Measurements from ENCODE around the gene PARM1.
"Not testable (repeated sequence)": the region's sequence is repeated elsewhere in the genome, so short reads cannot be mapped to it uniquely, and the experiment has no call there.

Gene PARM1

GRCh38 chr4:74994436-74994835 lies 61.5 kb downstream of the PARM1 start:
- not testable (repeated sequence) for ATAC-seq

DNA sequence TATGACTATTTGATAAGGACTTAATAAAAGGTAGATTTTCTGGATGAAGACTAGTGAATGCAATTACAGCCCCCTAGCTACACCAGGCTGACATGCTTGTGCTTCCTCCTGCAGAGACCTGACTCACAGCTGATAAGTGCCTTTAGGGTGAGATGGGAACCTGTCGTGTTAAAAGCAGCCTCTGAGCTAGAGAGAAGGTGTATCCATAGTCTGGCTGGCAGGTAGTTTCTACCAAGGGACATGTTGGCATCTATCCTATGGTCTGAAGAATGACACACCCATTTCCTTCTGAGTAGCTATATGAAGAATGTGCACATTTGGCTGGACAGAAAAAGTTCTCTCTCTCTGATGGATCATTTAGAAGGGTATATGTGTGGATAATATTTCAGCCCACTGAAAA lies 64.1 kb downstream of the PARM1 start:
- ATAC-seq, result no peak

- no peak for ATAC-seq
Observed at GRCh38 chr4:74997948-74998729, 65.2 kb downstream of the PARM1 start.

DNA sequence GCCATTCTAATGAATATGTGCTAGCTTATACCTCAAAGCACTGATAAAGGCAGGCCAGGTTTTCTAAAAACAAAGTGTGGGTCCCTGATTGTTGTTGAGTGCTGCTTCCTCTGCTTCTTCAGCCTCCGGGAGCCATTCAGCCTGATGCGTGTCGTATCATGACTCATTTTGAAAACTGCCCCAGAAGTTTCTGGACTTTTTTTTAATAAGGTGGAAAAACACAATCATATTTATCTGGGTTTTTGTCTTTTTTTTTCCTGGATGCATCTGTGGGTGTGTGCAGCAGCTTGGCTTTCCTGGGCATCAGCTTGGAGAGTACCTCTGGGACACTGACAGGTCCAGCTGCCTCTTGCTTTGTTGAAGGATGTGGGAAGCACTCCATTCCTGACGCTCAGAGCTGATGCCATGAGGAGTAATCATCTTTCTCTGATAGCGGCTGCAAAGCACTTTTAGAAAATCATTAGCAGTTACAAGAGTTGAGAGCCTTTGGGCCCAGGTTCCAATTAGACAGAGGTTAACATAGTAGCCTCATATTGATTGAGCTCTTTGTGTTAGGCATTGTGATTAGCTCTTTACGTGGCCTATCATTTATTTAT lies 66.9 kb downstream of the PARM1 start:
- no peak for ATAC-seq

DNA sequence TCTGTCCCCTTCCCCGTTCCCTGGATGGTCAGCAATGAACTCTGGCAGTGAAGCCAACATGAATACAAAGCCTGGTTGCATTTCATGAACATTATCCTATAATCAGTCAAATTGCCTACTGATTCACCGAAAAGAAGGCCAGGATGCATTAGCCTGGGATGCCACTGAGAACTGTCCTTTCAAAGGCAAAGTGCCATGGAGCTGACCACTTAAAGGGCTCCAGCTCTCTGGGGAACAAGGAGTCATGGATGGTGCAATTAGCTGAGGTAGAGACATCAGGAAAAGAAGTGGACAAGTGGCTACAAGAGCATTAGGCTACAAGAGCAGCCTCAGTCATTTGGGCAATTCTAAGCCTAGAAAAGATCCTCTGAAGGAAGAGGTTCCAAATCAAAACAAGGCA lies 69.0 kb downstream of the PARM1 start:
- ATAC-seq, result no peak

DNA sequence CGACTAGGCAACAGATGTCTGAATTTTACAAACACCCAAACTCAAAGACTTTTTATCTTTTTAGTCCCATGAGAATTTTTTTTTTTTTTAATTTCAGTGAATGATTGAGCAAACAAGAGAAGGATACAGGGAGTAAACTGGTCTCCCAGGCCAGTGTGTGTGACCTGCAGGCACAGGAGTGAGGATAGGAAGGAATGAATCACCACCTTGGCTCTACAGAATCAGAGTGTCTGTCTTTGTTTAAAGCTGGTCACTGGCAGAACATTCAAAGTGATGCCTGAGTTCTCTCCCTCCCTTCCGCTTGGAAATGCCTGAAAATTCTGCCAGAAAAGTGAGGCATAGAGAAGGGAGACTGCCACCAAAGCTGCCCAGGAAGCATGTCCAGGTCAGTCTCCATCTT lies 69.5 kb downstream of the PARM1 start:
- ATAC-seq, result no peak

GRCh38 chr4:75003979-75004378 lies 71.1 kb downstream of the PARM1 start:
- ATAC-seq, result no peak

DNA sequence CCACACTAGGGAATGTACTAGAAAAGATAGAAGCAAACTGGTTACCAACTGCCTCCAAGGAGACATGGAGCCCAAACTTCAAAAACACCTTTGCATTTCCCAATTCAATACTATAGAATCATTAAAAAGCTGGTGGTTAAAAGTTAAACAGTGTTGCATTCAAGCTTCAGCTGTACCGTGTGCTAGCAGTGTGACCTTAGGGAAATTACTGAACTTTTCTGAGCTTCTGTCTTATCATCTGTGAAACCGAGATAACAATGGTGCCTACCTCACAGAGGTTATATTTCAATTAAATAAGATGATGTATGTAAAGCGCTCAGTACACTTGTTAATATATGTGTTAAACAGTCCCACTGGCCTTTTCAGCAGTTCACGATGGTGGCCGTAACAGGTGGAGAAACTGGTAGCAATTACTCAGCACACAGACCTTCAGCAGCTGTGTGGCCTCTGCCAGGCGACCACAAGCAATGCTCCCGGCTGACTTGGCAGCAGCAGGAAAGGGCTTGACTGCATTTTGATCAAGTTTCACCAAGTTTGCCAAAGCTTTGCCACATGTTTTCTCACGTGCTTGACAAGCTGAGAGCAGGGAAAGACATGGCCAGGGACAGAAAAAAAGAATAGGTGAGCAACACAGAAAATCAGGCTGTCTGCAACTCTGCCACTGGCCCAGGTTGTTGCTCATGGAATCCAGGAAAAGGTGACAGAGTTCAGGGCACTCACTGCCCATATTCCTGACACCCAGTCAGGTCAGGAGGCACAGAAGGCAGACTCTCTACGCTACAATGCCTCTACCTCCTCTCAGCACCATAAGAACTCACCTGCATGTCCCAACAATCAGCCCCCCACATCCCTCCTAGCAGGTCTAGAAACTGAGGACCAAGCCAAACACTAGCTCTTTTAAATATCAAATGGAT lies 72.1 kb downstream of the PARM1 start:
- no peak for ATAC-seq

DNA sequence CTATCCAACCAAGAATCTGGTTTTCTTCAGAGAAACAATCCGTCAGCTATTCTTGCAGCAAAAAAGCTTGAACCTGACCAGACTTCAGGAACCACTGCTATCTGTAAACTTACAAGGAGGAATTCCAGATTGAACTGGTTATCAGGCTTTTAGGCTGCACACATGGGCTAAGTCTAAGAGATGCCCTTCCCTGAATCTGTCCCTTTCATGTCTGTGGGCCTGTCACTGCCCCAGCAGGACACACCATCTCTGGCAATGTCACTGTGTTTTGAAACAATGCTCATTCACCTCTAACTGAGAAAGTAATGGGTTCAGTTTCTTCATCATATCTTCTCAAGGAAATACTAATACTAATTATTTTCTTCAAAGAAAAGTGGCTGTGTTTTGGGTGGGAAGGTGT lies 72.8 kb downstream of the PARM1 start:
- no peak for ATAC-seq

DNA sequence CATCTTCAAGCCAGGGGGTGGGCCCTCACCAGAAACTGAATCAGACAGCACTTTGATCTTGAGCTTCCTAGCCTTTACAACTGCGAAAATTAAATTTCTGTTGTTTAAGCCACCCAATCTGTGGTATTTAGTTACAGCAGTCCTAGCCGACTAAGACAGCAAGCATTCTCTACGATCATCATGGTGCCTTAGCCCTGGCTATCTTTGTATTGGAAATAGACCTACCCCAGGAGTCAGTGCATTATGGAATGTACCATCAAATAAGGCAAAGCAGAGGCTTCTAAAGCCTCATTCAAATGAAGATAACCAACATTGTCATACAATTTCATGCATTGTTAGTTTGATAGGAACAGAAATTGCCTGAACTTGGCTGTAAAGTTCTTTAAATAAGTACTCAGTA lies 75.0 kb downstream of the PARM1 start:
- ATAC-seq, result no peak

- no peak for ATAC-seq
Observed at GRCh38 chr4:75009138-75009537, 76.2 kb downstream of the PARM1 start.

- no peak for ATAC-seq
Observed at GRCh38 chr4:75011131-75011795, 78.3 kb downstream of the PARM1 start.

DNA sequence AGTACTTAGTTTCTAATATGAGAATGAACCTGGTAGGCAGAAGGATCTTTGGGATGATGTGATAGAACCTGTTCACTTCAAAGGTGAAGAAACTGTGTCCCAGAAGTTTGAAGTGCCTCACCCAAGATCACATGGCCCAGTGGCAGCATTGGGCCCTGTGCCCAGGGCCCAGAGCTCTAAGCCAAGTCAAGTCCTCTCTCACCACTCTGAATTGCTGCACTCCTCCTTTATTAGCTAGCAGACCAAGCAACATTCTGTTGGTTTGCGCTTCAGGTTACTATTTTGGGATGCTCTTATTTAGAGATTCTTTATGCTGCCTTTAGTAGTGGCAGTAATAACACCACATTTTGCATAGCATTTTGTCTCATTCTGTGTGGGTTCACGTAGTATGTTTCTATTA lies 82.7 kb downstream of the PARM1 start:
- no peak for ATAC-seq

DNA sequence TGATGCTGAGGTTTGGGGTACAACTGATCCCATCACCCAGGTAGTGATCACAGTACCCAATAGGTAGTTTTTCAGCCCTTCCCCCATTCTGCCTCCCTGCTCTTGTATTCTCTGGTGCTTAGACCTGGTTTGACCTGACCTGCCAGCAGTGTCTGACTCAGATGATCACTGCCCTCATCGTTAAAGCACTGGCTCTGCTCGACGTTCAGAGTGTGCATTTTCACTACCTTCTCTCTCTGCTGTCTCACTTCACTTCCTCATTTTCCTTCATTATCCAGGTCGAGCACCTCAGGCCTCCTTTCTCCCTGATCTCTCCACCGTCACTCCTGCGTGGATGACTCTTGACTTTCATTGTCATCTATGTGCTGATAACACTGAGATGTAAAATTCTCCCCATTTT lies 83.6 kb downstream of the PARM1 start:
- ATAC-seq, result no peak

DNA sequence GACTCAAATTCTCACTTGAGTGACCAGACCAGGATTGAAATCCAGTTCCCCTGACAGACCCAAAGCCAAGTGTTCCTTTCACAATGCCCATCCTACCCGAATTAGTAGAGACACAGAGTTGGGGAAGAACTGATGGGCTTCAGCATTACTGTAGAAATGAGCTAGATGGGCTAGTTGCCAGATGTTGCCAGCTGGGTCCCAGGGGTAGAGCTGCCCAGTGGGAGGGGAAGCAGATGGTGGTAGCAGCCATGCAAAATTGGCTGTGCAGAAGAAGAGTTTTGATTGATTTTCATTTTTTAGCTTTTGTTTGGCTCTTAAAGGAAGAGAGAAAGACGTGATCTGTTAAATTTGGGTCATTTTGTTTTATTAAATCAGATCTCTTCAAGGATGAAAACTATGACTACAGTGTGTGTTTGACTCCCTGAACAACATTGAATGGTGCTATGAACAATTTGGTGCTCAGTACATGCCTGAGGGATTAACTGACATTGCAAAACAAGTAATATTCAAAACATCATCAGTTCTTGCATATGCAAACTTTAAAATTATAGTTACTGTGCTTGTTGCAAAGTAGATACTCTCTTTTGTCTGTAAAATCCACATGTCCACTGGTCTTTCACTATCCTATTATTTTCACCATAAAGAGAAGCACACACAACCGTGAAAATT lies 86.0 kb downstream of the PARM1 start:
- ATAC-seq, result no peak

- ATAC-seq, result no peak
Observed at GRCh38 chr4:75025431-75025830, 92.5 kb downstream of the PARM1 start.

DNA sequence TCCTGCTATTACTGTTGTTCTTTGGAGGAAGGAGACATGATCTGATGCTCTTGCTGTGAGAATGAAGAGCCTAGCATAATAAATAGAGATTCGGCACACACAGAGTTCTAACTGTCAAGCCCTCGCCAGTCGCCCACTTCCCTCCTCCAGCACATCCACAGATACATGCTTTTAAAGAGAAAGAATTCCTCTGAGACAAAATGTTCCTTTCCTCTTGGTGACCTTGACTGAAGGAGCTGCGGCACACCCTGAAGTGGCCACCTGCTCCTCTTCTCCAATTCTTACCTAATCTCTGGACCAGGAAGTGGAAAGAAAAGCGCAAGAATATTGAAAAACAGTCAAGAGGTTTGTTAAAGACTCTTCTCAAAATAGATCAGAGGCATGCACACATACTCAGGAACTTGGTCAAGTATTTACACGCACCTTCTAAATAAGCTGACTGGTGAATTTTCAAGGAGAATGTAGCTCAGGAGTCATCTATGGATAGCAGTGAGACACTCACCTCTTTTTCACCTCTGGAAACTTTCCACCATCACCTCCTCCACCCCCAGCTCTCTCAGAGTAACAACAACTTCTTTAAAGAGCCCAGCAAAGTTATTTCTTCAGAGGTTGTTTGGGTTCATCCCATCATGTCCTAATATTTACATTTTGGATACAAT lies 95.4 kb downstream of the PARM1 start:
- ATAC-seq, result no peak

- no peak for ATAC-seq
Observed at GRCh38 chr4:75030028-75030427, 97.1 kb downstream of the PARM1 start.

DNA sequence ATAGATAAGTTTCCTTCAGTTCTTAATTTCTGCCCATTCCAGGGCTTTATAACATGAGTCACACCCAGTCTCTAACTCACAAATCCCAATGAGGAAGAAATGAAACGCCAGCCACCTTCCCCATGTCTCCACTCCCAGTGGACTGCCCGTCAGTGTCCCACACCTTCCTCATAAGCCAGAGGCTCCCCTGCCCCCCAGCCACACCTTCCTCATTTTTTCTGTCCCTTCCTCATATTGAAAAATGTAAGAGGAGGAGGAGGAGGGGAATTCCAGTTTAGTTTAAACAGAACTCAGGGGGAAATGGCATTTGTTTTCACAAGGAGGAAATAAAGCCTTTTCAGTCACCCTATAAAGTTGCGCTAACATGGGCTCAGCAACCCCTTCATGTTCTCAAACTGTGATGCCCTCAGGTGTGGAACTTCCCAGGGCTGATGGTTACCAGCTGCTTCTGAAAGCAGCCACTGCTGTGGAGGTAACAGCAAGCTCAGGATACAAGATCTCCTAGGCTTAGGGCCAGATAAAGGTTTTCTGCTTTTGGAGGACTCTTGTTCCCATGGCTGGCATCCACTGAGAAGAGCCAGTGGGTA lies 97.8 kb downstream of the PARM1 start:
- no peak for ATAC-seq

GRCh38 chr4:75031775-75032174 lies 98.9 kb downstream of the PARM1 start:
- no peak for ATAC-seq

GRCh38 chr4:75034523-75034922 lies 101.6 kb downstream of the PARM1 start:
- ATAC-seq, result no peak

DNA sequence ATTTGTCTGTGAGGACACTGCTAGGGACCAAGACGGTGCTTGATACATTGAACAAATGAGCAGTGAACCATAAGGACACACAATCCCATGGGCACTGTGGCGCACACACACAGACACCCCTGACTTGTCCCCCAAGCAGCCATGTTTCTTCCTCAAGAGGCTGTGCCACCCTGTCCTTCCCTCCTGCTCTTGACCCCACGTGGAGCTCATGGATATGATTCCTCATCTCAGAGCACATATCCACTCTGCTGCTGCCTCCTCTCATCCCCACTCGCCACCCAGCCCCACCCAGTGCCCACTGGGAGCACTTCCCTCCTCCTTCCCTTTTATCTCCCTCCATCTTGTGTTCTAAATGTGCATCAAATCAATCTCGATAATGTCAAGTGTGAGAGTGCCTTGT lies 102.4 kb downstream of the PARM1 start:
- ATAC-seq, result no peak
